ENCODE data around the gene JPT1. TPM values are rescaled to one million over a fixed set of nuclear protein-coding genes. Genes with fewer than 3 reads are reported as not detected.

Gene JPT1
- total RNA-seq, 1 donor from 2014 or later, result 23.0 TPM

DNA sequence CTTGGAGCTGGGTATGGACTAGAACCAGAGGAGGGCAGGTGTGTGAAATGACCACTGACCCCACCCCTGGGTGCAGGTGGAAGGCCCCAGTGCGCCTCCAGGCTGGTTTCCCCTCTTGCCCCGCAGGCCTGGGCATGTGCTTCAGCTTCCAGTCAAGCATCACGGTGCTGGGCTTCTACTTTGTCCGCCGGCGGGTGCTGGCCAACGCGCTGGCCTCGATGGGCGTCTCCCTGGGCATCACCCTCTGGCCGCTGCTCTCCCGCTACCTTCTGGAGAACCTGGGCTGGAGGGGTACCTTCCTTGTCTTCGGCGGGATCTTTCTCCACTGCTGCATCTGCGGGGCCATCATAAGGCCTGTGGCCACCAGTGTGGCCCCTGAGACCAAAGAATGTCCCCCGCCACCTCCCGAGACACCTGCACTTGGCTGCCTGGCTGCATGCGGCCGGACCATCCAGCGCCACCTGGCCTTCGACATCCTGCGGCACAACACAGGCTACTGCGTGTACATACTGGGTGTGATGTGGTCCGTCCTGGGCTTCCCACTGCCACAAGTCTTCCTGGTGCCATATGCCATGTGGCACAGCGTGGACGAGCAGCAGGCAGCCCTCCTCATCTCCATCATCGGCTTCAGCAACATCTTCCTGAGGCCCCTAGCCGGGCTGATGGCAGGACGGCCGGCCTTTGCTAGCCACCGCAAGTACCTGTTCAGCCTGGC lies 54.3 kb downstream of the JPT1 start:
- Histone ChIP-seq H3K27me3 (no peaks in the 10 kb centered on the region), H3K4me3 (no peak overlapping the region), H3K36me3 (no peaks in the 10 kb centered on the region), H3K4me1 (peaks cover 0 to 3% of the 10 kb centered on the region in 2 donors), H3K9me3 (no peaks in the 10 kb centered on the region), H3K27ac (no peak overlapping the region)
- no peak for DNase-seq (ENCODE audit: low spot score in 2 of 2)
- intact Hi-C loops (cut with DNase I), result no loop called here
- TF ChIP-seq, protein P1, sequence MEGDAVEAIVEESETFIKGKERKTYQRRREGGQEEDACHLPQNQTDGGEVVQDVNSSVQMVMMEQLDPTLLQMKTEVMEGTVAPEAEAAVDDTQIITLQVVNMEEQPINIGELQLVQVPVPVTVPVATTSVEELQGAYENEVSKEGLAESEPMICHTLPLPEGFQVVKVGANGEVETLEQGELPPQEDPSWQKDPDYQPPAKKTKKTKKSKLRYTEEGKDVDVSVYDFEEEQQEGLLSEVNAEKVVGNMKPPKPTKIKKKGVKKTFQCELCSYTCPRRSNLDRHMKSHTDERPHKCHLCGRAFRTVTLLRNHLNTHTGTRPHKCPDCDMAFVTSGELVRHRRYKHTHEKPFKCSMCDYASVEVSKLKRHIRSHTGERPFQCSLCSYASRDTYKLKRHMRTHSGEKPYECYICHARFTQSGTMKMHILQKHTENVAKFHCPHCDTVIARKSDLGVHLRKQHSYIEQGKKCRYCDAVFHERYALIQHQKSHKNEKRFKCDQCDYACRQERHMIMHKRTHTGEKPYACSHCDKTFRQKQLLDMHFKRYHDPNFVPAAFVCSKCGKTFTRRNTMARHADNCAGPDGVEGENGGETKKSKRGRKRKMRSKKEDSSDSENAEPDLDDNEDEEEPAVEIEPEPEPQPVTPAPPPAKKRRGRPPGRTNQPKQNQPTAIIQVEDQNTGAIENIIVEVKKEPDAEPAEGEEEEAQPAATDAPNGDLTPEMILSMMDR (IDR thresholded peaks at IDR 0.05), result no peak

DNA sequence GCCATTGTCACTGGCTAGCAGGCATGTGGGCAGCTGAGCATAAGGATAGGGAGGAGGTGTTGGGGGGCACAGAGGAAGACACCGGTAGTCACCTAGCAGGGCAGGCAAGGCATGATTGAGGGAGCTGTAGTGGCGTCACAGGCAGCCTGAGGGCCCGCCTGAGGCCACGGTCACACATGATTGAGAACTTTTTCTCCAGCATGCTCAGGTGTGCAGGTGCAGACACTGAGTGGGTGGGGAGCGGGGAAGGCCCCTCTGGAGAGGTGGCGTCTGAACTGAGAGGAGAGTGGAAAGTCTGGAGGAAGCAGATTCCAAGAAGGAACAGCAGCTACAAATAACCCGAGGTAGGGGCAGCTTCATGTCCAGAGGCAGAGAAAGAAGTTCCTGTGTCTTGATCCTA lies 55.5 kb downstream of the JPT1 start:
- H3K27me3 ChIP-seq, result no peaks in the 10 kb centered on the region
- H3K4me3 ChIP-seq, result no peak overlapping the region
- no peak for DNase-seq (ENCODE audit: low spot score in 2 of 2)
- intact Hi-C loops (cut with DNase I), result no loop called here
- H3K4me1 ChIP-seq, result peaks cover 0 to 3% of the 10 kb centered on the region in 2 donors
- H3K27ac ChIP-seq, result no peak overlapping the region
- no peaks in the 10 kb centered on the region for H3K9me3 ChIP-seq
- no peaks in the 10 kb centered on the region for H3K36me3 ChIP-seq
- TF ChIP-seq, protein P1 (IDR thresholded peaks at IDR 0.05), result no peak

DNA sequence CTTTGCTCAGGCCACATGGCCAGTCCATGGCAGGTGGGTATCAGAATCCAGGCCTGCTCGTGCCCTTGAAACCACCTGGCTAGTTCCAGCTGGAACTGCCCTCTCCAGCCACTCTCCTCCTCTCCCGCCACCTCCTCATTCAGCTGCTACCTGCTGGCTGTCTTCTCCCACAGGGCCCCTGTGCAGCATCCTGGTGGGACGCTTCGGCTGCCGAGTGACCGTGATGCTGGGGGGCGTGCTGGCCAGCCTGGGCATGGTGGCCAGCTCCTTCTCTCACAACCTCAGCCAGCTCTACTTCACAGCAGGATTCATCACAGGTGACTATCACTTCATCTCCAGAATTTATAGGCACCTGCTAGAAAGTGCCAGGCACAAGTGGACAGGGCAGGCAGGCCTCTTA lies 56.4 kb downstream of the JPT1 start:
- TF ChIP-seq, protein P1 (IDR thresholded peaks at IDR 0.05), result no peak
- Histone ChIP-seq H3K4me1 (peaks cover 0 to 3% of the 10 kb centered on the region in 2 donors), H3K4me3 (no peak overlapping the region), H3K27ac (no peak overlapping the region), H3K9me3 (no peaks in the 10 kb centered on the region), H3K27me3 (no peaks in the 10 kb centered on the region), H3K36me3 (no peaks in the 10 kb centered on the region)
- intact Hi-C loops (cut with DNase I), result no loop called here
- DNase-seq (ENCODE audit: low spot score in 2 of 2), result no peak

DNA sequence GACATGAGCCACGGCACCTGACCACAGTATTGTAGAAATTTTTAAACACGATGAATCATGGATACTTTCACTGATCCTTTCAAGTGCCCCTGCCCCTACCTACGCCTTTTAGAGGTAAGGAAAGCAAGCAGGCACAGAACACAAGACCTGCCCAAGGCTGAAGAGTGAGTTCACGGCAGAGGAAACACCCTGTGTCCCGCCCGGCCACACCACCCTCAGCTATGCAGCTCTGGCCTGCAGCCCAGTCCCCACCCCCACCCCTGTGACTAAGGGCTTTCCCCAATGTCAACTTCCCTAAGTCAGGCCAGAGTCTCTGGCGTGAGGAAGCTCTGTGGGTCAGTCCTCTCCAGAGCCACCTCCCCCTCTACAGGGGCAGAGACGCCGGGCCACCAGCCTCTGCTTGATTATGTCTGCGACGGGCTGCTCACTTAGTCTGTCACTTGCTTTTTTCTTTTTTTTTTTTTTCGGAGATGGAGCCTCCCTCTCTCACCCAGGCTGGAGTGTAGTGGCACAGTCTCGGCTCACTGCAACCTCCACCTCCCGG lies 58.2 kb downstream of the JPT1 start:
- intact Hi-C loops (cut with DNase I), result no loop called here
- Histone ChIP-seq H3K4me1 (peaks cover 0 to 3% of the 10 kb centered on the region in 2 donors), H3K27ac (no peak overlapping the region), H3K9me3 (no peaks in the 10 kb centered on the region), H3K36me3 (no peaks in the 10 kb centered on the region), H3K4me3 (no peak overlapping the region), H3K27me3 (no peaks in the 10 kb centered on the region)
- peak; percentile 27 to 76 for DNase-seq (ENCODE audit: low spot score in 2 of 2)
- TF ChIP-seq, protein P1 (IDR thresholded peaks at IDR 0.05), result no peak

DNA sequence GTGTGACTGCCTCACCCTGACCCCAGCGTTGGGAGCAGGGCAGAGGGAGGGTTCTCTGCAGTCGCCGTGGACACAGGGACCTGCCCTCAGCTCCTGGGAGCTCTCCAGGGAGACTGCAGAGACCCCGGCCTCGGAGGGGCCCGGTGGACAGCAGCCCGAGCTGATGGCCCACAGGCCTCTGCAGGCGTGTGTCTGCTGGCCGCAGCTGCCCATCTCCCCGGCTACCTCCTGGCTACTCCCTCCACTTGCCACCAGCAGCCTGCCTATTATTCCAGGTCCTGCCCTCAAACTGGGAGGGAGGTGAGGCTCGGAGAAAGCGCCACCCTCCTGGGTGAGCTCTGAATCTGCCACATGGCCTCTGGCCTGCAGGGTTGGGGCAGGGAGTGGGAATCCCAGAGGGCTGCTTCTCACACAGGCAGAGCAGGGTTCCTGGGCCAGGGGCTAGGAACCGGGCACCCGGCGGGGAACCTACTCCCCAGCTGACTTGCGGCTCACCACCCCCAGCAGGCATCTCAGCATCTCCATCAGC lies 59.4 kb downstream of the JPT1 start:
- H3K27me3 ChIP-seq, result no peaks in the 10 kb centered on the region
- intact Hi-C loops (cut with DNase I), result no loop called here
- peaks cover 0 to 3% of the 10 kb centered on the region in 2 donors for H3K4me1 ChIP-seq
- no peak overlapping the region for H3K4me3 ChIP-seq
- H3K36me3 ChIP-seq, result no peaks in the 10 kb centered on the region
- H3K27ac ChIP-seq, result no peak overlapping the region
- no peaks in the 10 kb centered on the region for H3K9me3 ChIP-seq
- TF ChIP-seq, protein P1 (IDR thresholded peaks at IDR 0.05), result no peak
- DNase-seq (ENCODE audit: low spot score in 2 of 2), result no peak
